H9 (cell line): ENCODE data around the gene FGD5. TPM values are rescaled to one million over a fixed set of nuclear protein-coding genes. Genes with fewer than 3 reads are reported as not detected.

Experiments
- DNase-seq: peaks from one replicate; pipeline ENCODE4 v3.0.0-alpha.2; 2017
- H2AFZ ChIP-seq: one replicate; pipeline ENCODE4 v1.6.1; 2013; ENCODE audit warnings: mild to moderate bottlenecking, low read length, control low read depth, moderate library complexity
- H2AK5ac ChIP-seq: 2 replicates; pipeline ENCODE4 v1.6.1; 2013; ENCODE audit warnings: low read length, control low read depth, mixed read lengths; ENCODE audit not compliant: insufficient read length
- H2BK120ac ChIP-seq: one replicate; pipeline ENCODE4 v1.6.1; 2013; ENCODE audit warnings: low read depth, mild to moderate bottlenecking, low read length, control low read depth, inconsistent platforms; ENCODE audit not compliant: poor library complexity, severe bottlenecking
- H2BK12ac ChIP-seq: 2 replicates; pipeline ENCODE4 v1.6.1; 2013; ENCODE audit warnings: low read length, control low read depth, mixed read lengths, low read depth; ENCODE audit not compliant: insufficient read length
- H2BK15ac ChIP-seq: 2 replicates; pipeline ENCODE4 v1.6.1; 2013; ENCODE audit warnings: low read depth, low read length, control low read depth
- H2BK20ac ChIP-seq: one replicate; pipeline ENCODE4 v1.6.1; 2013; ENCODE audit warnings: low read depth, mild to moderate bottlenecking, low read length, control low read depth, inconsistent platforms; ENCODE audit not compliant: poor library complexity, severe bottlenecking
- H2BK5ac ChIP-seq: 2 replicates; pipeline ENCODE4 v1.6.1; 2013; ENCODE audit warnings: low read length, control low read depth, mixed read lengths; ENCODE audit not compliant: insufficient read length
- H3K14ac ChIP-seq: 2 replicates; pipeline ENCODE4 v1.6.1; 2013; ENCODE audit warnings: low read length, control low read depth; ENCODE audit not compliant: insufficient read depth
- H3K18ac ChIP-seq: 2 replicates; pipeline ENCODE4 v1.6.1; 2013; ENCODE audit warnings: low read depth, mild to moderate bottlenecking, mixed read lengths, low read length, control low read depth; ENCODE audit not compliant: insufficient read length
- H3K23ac ChIP-seq: 2 replicates; pipeline ENCODE4 v1.6.1; 2013; ENCODE audit warnings: low read length, control low read depth, mixed read lengths, low read depth; ENCODE audit not compliant: insufficient read length
- H3K23me2 ChIP-seq: 2 replicates; pipeline ENCODE4 v1.6.1; 2013; ENCODE audit warnings: low read depth, mild to moderate bottlenecking, mixed read lengths, low read length, control low read depth; ENCODE audit not compliant: insufficient read length, poor library complexity, severe bottlenecking
- H3K27ac ChIP-seq: 2 replicates; pipeline ENCODE4 v1.5.1; 2013; ENCODE audit warnings: low read length, control low read depth, mixed read lengths, low read depth; ENCODE audit not compliant: insufficient read length
- H3K27me3 ChIP-seq: 2 replicates; pipeline ENCODE4 v1.6.1; 2013; ENCODE audit warnings: low read length, control low read depth, inconsistent platforms; ENCODE audit not compliant: insufficient read depth
- H3K4ac ChIP-seq: 2 replicates; pipeline ENCODE4 v1.6.1; 2013; ENCODE audit warnings: low read depth, mild to moderate bottlenecking, control low read depth, inconsistent platforms, low read length, moderate library complexity
- H3K4me1 ChIP-seq: 2 replicates; pipeline ENCODE4 v1.6.1; 2013; ENCODE audit warnings: low read length, control low read depth, inconsistent platforms; ENCODE audit not compliant: insufficient read depth
- H3K4me2 ChIP-seq: 2 replicates; pipeline ENCODE4 v1.6.1; 2013; ENCODE audit warnings: low read length, control low read depth, mixed read lengths; ENCODE audit not compliant: insufficient read length, insufficient read depth
- H3K56ac ChIP-seq: 2 replicates; pipeline ENCODE4 v1.6.1; 2013; ENCODE audit warnings: low read depth, mild to moderate bottlenecking, mixed read lengths, low read length, control low read depth; ENCODE audit not compliant: insufficient read length
- H3K79me1 ChIP-seq: 2 replicates; pipeline ENCODE4 v1.6.1; 2013; ENCODE audit warnings: low read depth, mild to moderate bottlenecking, moderate library complexity, low read length, control low read depth, inconsistent platforms; ENCODE audit not compliant: insufficient read depth, poor library complexity, severe bottlenecking
- H3K79me2 ChIP-seq: 2 replicates; pipeline ENCODE4 v1.6.1; 2013; ENCODE audit warnings: low read length, control low read depth, inconsistent platforms; ENCODE audit not compliant: insufficient read depth
- H3K9ac ChIP-seq: 2 replicates; pipeline ENCODE4 v1.6.1; 2013; ENCODE audit warnings: low read length, control low read depth, mixed read lengths; ENCODE audit not compliant: insufficient read length; ENCODE audit errors: extremely low read depth
- H3K9me3 ChIP-seq: one replicate; pipeline ENCODE4 v1.6.1; 2013; ENCODE audit warnings: low read depth, low read length, inconsistent platforms; ENCODE audit not compliant: control insufficient read depth
- H3T11ph ChIP-seq: one replicate; pipeline ENCODE4 v1.6.1; 2013; ENCODE audit warnings: mild to moderate bottlenecking, low read length, control low read depth, inconsistent platforms
- H4K20me1 ChIP-seq: one replicate; pipeline ENCODE4 v1.6.1; 2013; ENCODE audit not compliant: control insufficient read depth, insufficient read length, insufficient read depth
- H4K5ac ChIP-seq: 2 replicates; pipeline ENCODE4 v1.6.1; 2013; ENCODE audit warnings: low read depth, mild to moderate bottlenecking, mixed read lengths, low read length, control low read depth; ENCODE audit not compliant: insufficient read length
- H4K8ac ChIP-seq: replicated peaks from 2 replicates; pipeline ENCODE4 v1.6.1; 2013; ENCODE audit warnings: low read length, control low read depth, mixed read lengths, low read depth; ENCODE audit not compliant: insufficient read length
- H4K91ac ChIP-seq: 2 replicates; pipeline ENCODE4 v1.6.1; 2013; ENCODE audit warnings: low read depth, mild to moderate bottlenecking, moderate library complexity, mixed read lengths, low read length, control low read depth; ENCODE audit not compliant: insufficient read length
- H3K27ac Mint-ChIP-seq, 3 experiments: 2 replicates in 2 of 3; 3 replicates in 1 of 3; pipeline ENCODE4 v1.8.0; 2020 to 2021; ENCODE audit warnings: mixed read lengths in 3 of 3, mild to moderate bottlenecking in 1 of 3, moderate library complexity in 1 of 3
- H3K27me3 Mint-ChIP-seq: 2 replicates; pipeline ENCODE4 v1.8.0; 2021; ENCODE audit warnings: low read depth, mild to moderate bottlenecking, moderate library complexity, mixed read lengths
- H3K36me3 Mint-ChIP-seq, 3 experiments: 2 replicates in 2 of 3; 3 replicates in 1 of 3; pipeline ENCODE4 v1.8.0; 2020 to 2021; ENCODE audit warnings: low read depth in 3 of 3, mixed read lengths in 3 of 3; ENCODE audit not compliant: insufficient read depth in 1 of 3
- H3K4me1 Mint-ChIP-seq, 2 experiments: 2 replicates each; pipeline ENCODE4 v1.8.0; 2020; ENCODE audit warnings: mixed read lengths in 2 of 2
- H3K4me3 Mint-ChIP-seq, 2 experiments: 2 replicates in 1 of 2; 3 replicates in 1 of 2; pipeline ENCODE4 v1.8.0; 2020 to 2021; ENCODE audit warnings: mild to moderate bottlenecking in 2 of 2, mixed read lengths in 2 of 2, moderate library complexity in 1 of 2
- H3K9me3 Mint-ChIP-seq, 2 experiments: 2 replicates in 1 of 2; 3 replicates in 1 of 2; pipeline ENCODE4 v1.8.0; 2020; ENCODE audit warnings: mild to moderate bottlenecking in 2 of 2, mixed read lengths in 2 of 2, moderate library complexity in 1 of 2
- CTCF ChIP-seq: fragments of 200-600 bp; sonication (generic); conservative IDR thresholded peaks from 3 replicates; pipeline ENCODE4 v1.8.0; 2021; ENCODE audit warnings: antibody characterized with exemption, mild to moderate bottlenecking
- WGBS: extraction: QIAGEN DNeasy Blood & Tissue Kit; methylation state at CpG from one replicate; pipeline ENCODE4 v1.1.7; 2013; ENCODE audit warnings: missing lambda C conversion rate, low lambda C conversion rate, mixed read lengths; ENCODE audit not compliant: insufficient read length; ENCODE audit errors: extremely low coverage; 5-methylcytosine and 5-hydroxymethylcytosine counted together
- total RNA-seq: library from RNA; stranded (reverse); gene quantifications from 2 replicates; pipeline ENCODE4 v1.2.1, GENCODE V29; 2021

The FGD5 gene
- total RNA-seq, 1 experiment from 2014 or later: 7.8 TPM

DNA sequence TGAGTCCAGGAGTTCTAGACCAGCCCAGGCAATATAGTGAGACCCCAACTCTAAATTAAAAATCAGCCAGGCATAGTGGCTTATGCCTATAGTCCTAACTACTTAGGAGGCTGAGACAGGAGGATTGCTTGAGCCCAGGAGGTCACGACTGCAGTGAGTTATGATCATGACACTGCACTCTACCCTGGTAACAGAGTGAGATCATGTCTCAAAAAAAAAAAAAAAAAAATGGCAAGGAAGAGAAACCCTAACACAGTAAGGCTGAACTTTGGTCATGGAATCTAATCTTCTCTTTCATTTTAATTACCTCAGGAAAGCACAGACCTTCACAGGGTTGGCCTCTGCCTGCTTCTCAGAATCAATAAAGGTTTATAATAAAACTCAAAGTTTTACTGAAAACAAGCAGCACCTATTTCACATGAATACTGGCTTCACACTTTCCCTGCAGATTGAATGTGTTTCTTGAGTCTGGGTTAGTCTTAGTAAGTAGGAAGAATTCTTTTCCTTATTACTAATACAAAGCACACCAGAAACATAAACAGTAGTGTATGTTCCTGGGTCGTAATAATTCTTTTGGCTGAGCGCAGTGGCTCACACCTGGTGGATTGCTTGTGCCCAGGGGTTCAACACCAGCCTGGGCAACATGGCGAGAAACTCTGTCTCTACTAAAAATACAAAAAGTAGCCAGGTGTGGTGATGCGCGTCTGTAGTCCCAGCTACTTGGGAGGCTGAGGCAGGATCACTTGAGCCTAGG, 117.0 kb downstream of the FGD5 start:
- Histone ChIP-seq H3K4me1 (no peaks in the 10 kb centered on the region), H2AFZ (no peak overlapping the region), H3T11ph (no peak overlapping the region), H4K91ac (no peak overlapping the region), H3K27me3 (no peaks in the 10 kb centered on the region), H3K23ac (no peak overlapping the region), H3K14ac (no peak overlapping the region), H2BK15ac (no peak overlapping the region), H4K5ac (no peak overlapping the region), H3K23me2 (no peaks in the 10 kb centered on the region), H3K56ac (no peak overlapping the region), H3K4me2 (no peak overlapping the region), H3K79me2 (no peaks in the 10 kb centered on the region), H4K8ac (no peak overlapping the region), H3K79me1 (no peaks in the 10 kb centered on the region), H2BK5ac (no peak overlapping the region), H3K9ac (no peak overlapping the region), H2AK5ac (no peak overlapping the region), H2BK20ac (no peak overlapping the region), H2BK120ac (no peak overlapping the region), H3K18ac (no peak overlapping the region), H4K20me1 (no peaks in the 10 kb centered on the region), H3K9me3 (no peaks in the 10 kb centered on the region), H2BK12ac (no peak overlapping the region), H3K27ac (no peak overlapping the region), H3K4ac (no peak overlapping the region)
- no peaks in the 10 kb centered on the region for H3K4me1 Mint-ChIP-seq
- DNase-seq: no peak
- no peak overlapping the region for H3K4me3 Mint-ChIP-seq
- H3K27ac Mint-ChIP-seq: no peak overlapping the region; a peak in 1 of 7 replicates
- no peaks in the 10 kb centered on the region for H3K36me3 Mint-ChIP-seq
- no CpG with 5 or more reads among the region's 6 CpGs for WGBS
- no peak for TF ChIP-seq CTCF
- H3K9me3 Mint-ChIP-seq: no peaks in the 10 kb centered on the region
- no peaks in the 10 kb centered on the region; the same call in 1 of the 2 replicates for H3K27me3 Mint-ChIP-seq
